ENCODE measurements around the gene NCBP2.
"Not testable (repeated sequence)": the region's sequence is repeated elsewhere in the genome, so short reads cannot be mapped to it uniquely, and the experiment has no call there.

GRCh38 chr3:196944037-196944790 is 1.9 kb upstream of the NCBP2 start:
- TF ChIP-seq, protein P1, sequence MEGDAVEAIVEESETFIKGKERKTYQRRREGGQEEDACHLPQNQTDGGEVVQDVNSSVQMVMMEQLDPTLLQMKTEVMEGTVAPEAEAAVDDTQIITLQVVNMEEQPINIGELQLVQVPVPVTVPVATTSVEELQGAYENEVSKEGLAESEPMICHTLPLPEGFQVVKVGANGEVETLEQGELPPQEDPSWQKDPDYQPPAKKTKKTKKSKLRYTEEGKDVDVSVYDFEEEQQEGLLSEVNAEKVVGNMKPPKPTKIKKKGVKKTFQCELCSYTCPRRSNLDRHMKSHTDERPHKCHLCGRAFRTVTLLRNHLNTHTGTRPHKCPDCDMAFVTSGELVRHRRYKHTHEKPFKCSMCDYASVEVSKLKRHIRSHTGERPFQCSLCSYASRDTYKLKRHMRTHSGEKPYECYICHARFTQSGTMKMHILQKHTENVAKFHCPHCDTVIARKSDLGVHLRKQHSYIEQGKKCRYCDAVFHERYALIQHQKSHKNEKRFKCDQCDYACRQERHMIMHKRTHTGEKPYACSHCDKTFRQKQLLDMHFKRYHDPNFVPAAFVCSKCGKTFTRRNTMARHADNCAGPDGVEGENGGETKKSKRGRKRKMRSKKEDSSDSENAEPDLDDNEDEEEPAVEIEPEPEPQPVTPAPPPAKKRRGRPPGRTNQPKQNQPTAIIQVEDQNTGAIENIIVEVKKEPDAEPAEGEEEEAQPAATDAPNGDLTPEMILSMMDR (conservative IDR thresholded peaks at IDR 0.05; ENCODE audit: low read depth, low read length), result not testable (repeated sequence)
- not testable (repeated sequence) for TF ChIP-seq EZH2 (IDR thresholded peaks at IDR 0.05; ENCODE audit: low read length, unreplicated experiment); EZH2phosphoT487 (IDR thresholded peaks at IDR 0.05; ENCODE audit: borderline replicate concordance, low read length)
